HepG2 (cell line): ENCODE measurements around the gene CEP250. TPM values are rescaled to one million over a fixed set of nuclear protein-coding genes. Genes with fewer than 3 reads are reported as not detected.
A peak's percentile ranks its signal among the peaks of the same experiment; 100 is the strongest.

Experiments used
- ATAC-seq: fragments of 200-7000 bp; cut with Tn5 transposase; 3 replicates; pipeline ENCODE4 v1.9.1; 2020; ENCODE audit warnings: mild to moderate bottlenecking, moderate library complexity
- BruUV-seq: library from RNA; stranded (reverse); fragments of 400-500 nt; replicated peaks from 2 replicates; lab custom pipeline; 2021; lab: Mats Ljungman, UMichigan
- CTCF ChIA-PET: fragments of 300-600 bp; formaldehyde crosslinking; extraction: SDS; loops from one replicate; lab custom pipeline; 2021; ENCODE audit warnings: low total read pairs, inconsistent platforms, low intra/inter-chr PET ratio; lab: Yijun Ruan, JAX
- POLR2A ChIA-PET: fragments of 350-600 bp; sonication (Branson Sonifier 250); formaldehyde crosslinking; loops from one replicate; lab custom pipeline; 2020; ENCODE audit warnings: antibody characterized with exemption, inconsistent platforms; lab: Yijun Ruan, JAX
- DNase-seq: peaks from one replicate; pipeline ENCODE4 v3.0.0-alpha.2; 2015; ENCODE audit warnings: low spot score
- FAIRE-seq: peaks from 3 replicates; lab custom pipeline; 2011; peaks lifted over from hg19 to GRCh38; lab: Jason Lieb, UNC
- H2AFZ ChIP-seq: one replicate; pipeline ENCODE4 v1.6.1; 2011; ENCODE audit warnings: low read length, inconsistent platforms
- H3K27ac ChIP-seq: fragments of 300-600 bp; 3 replicates; pipeline ENCODE4 v1.8.0; 2011; ENCODE audit warnings: mixed run types, mild to moderate bottlenecking, mixed read lengths, low read length, inconsistent platforms; ENCODE audit not compliant: insufficient read depth; ENCODE audit errors: extremely low read length
- H3K27me3 ChIP-seq, 2 experiments: fragments of 200-600 bp in 1 of 2; 2 replicates in 1 of 2; 3 replicates in 1 of 2; pipeline versions ENCODE4 v1.6.0 to v1.8.0; 2011; ENCODE audit warnings: low read length in 2 of 2, mild to moderate bottlenecking in 2 of 2, moderate library complexity in 2 of 2, inconsistent platforms in 1 of 2; ENCODE audit not compliant: insufficient read depth in 2 of 2, control insufficient read depth in 1 of 2
- H3K36me3 ChIP-seq, 2 experiments: fragments of 200-600 bp in 1 of 2; replicated peaks in 1 of 2; 2 replicates in 1 of 2; 3 replicates in 1 of 2; pipeline versions ENCODE4 v1.5.1 to v1.8.0; 2011; ENCODE audit warnings: low read length in 2 of 2, inconsistent platforms in 1 of 2; ENCODE audit not compliant: insufficient read depth in 2 of 2, control insufficient read depth in 1 of 2
- H3K4me1 ChIP-seq: 2 replicates; pipeline ENCODE4 v1.5.1; 2012; ENCODE audit warnings: low read length, inconsistent platforms; ENCODE audit not compliant: insufficient read depth
- H3K4me2 ChIP-seq: 2 replicates; pipeline ENCODE4 v1.6.0; 2011; ENCODE audit warnings: low read depth, low read length, inconsistent platforms
- H3K4me3 ChIP-seq, 3 experiments: fragments of 200-600 bp in 1 of 3; sonication (generic), shearing (Covaris generic) in 1 of 3; replicated peaks in 1 of 3; 2 replicates each; pipeline ENCODE4 v1.5.1; 2011 to 2016; ENCODE audit warnings: low read length in 3 of 3, inconsistent platforms in 2 of 3, low read depth in 2 of 3, mild to moderate bottlenecking in 2 of 3, control low read depth in 1 of 3, mixed read lengths in 1 of 3; ENCODE audit not compliant: insufficient read depth in 1 of 3
- H3K79me2 ChIP-seq: one replicate; pipeline ENCODE4 v1.6.1; 2011; ENCODE audit warnings: low read length, inconsistent platforms; ENCODE audit not compliant: insufficient read depth
- H3K9ac ChIP-seq: 2 replicates; pipeline ENCODE4 v1.6.0; 2011; ENCODE audit warnings: mild to moderate bottlenecking, low read depth, low read length, inconsistent platforms; ENCODE audit not compliant: insufficient read depth
- H3K9me3 ChIP-seq: 2 replicates; pipeline ENCODE4 v1.5.1; 2012; ENCODE audit warnings: mild to moderate bottlenecking, low read length
- H4K20me1 ChIP-seq: 2 replicates; pipeline ENCODE4 v1.6.0; 2011; ENCODE audit warnings: inconsistent platforms, mild to moderate bottlenecking, low read length, moderate library complexity; ENCODE audit not compliant: insufficient read depth
- AGO2 ChIP-seq: fragments of 200-400 bp; formaldehyde crosslinking; optimal IDR thresholded peaks from 2 replicates; pipeline ENCODE3; 2017; ENCODE audit warnings: mild to moderate bottlenecking, low read depth, low read length, moderate library complexity
- ATF7 ChIP-seq, 2 experiments: fragments of 450-650 bp in 1 of 2; sonication (generic) in 1 of 2; formaldehyde crosslinking in 1 of 2; IDR thresholded peaks; 2 replicates each; pipeline versions ENCODE4 v1.4.0 to v1.6.1; 2016 to 2020; ENCODE audit warnings: antibody characterized with exemption in 1 of 2, mild to moderate bottlenecking in 1 of 2, missing genetic modification reagents in 1 of 2
- CHCHD3 ChIP-seq: sonication (generic); formaldehyde crosslinking; IDR thresholded peaks from 2 replicates; pipeline ENCODE4 v1.8.0; 2022; ENCODE audit warnings: mild to moderate bottlenecking, missing genetic modification reagents, moderate library complexity
- RAD21 ChIP-seq: fragments of 450-650 bp; formaldehyde crosslinking; IDR thresholded peaks from 2 replicates; pipeline ENCODE4 v1.5.0; 2020; ENCODE audit warnings: mild to moderate bottlenecking
- SALL1 ChIP-seq: sonication (generic); formaldehyde crosslinking; IDR thresholded peaks from 2 replicates; pipeline ENCODE4 v1.8.0; 2022; ENCODE audit warnings: mild to moderate bottlenecking, missing genetic modification reagents
- TBL1XR1 ChIP-seq: fragments of 150-350 bp; IDR thresholded peaks from 2 replicates; pipeline ENCODE4 v1.6.1; 2014; ENCODE audit warnings: borderline replicate concordance, low read length; ENCODE audit not compliant: partially characterized antibody
- ZNF501 ChIP-seq: sonication (generic); formaldehyde crosslinking; IDR thresholded peaks from 2 replicates; pipeline ENCODE4 v1.5.1; 2020; ENCODE audit warnings: mild to moderate bottlenecking, moderate library complexity, missing genetic modification reagents
- WGBS: methylation state at CpG from one replicate; pipeline ENCODE4 v1.1.6; 2017; ENCODE audit warnings: low lambda C conversion rate; 5-methylcytosine and 5-hydroxymethylcytosine counted together
- in situ Hi-C: cut with HindIII; loops from 2 replicates; pipeline ENCODE4 v1.10.0; 2017; ENCODE audit warnings: low pct_unique_long_range_greater_than_20kb; ENCODE audit not compliant: extremely low pct_ligation_motif_present
- intact Hi-C: fragments of 100-400 bp; cut with micrococcal nuclease; formaldehyde crosslinking; loops from one replicate; pipeline ENCODE4 v1.10.0; 2022; ENCODE audit not compliant: unreplicated experiment
- polyA plus RNA-seq, 8 experiments: library from polyadenylated mRNA; depleted of rRNA in 3 of 8; stranded (reverse) in 7 of 8; unstranded in 1 of 8; fragments of >200 nt; fragmentation: Illumina TruSeq in 4 of 8; extraction: Trizol in 4 of 8; gene quantifications; 2 replicates each; pipeline versions ENCODE4 v1.2.1 to v1.2.3, GENCODE V29; 2011 to 2016; ENCODE audit warnings: low read depth in 4 of 8, missing spikeins in 1 of 8, mixed read lengths in 1 of 8; ENCODE audit not compliant: insufficient read depth in 1 of 8
- total RNA-seq, 5 experiments: library from RNA; depleted of rRNA; stranded (reverse); fragments of >200 nt; fragmentation: Illumina TruSeq; extraction: Trizol; gene quantifications; 2 replicates each; pipeline ENCODE4 v1.2.3, GENCODE V29; 2016; ENCODE audit warnings: low read depth in 1 of 5
- TF ChIP-seq, protein P1 (sequence below): sonication (generic); formaldehyde crosslinking; IDR thresholded peaks from 2 replicates; pipeline ENCODE4 v1.4.0; 2020; ENCODE audit warnings: missing genetic modification reagents, borderline replicate concordance
- TF ChIP-seq, protein P2 (sequence below): sonication (generic); formaldehyde crosslinking; IDR thresholded peaks from 2 replicates; pipeline ENCODE4 v1.9.0; 2022; ENCODE audit warnings: missing genetic modification reagents, mild to moderate bottlenecking, borderline replicate concordance
- TF ChIP-seq, protein P3 (sequence below): sonication (generic); formaldehyde crosslinking; IDR thresholded peaks from 2 replicates; pipeline ENCODE4 v1.4.0; 2020; ENCODE audit warnings: missing genetic modification reagents
- TF ChIP-seq, protein P4 (sequence below): sonication (generic); formaldehyde crosslinking; IDR thresholded peaks from 2 replicates; pipeline ENCODE4 v1.8.0; 2023; ENCODE audit warnings: mild to moderate bottlenecking, missing genetic modification reagents

The CEP250 gene
- total and polyA plus RNA-seq, 2 of the 13 experiments (the other 11 are each of a cell fraction or from before 2014, with no cell fraction given): 28.8 to 55.3 TPM

DNA sequence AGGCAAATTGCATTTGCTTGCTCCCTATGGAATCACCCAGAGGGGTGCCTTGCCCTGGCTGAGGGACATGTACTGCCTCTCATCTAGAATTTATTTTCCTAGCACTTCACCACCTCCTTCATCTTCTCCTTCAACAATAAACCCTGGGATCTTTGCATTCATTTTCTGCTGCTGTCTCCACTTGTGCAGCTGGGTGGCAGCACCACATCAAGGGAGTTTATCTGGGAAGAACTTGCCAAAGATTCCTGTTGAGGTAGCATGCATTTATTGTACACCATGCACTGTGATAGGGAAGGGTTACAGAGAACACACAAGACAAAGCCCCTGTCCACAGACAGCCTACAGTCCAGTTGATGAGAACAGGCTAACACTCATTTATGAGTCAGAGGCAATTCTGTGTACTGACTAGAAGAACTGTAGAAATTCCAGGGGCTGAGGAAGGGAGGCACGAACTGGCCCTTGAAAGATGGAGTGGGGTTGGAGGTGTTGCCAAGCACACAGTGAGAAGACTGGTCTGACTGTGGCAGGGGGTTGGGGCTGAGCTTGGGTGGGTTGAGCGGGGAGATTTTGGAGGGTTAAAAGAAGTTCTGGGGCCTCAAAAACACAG lies 56.5 kb downstream of the CEP250 start (continued):
- TF ChIP-seq, protein P1, sequence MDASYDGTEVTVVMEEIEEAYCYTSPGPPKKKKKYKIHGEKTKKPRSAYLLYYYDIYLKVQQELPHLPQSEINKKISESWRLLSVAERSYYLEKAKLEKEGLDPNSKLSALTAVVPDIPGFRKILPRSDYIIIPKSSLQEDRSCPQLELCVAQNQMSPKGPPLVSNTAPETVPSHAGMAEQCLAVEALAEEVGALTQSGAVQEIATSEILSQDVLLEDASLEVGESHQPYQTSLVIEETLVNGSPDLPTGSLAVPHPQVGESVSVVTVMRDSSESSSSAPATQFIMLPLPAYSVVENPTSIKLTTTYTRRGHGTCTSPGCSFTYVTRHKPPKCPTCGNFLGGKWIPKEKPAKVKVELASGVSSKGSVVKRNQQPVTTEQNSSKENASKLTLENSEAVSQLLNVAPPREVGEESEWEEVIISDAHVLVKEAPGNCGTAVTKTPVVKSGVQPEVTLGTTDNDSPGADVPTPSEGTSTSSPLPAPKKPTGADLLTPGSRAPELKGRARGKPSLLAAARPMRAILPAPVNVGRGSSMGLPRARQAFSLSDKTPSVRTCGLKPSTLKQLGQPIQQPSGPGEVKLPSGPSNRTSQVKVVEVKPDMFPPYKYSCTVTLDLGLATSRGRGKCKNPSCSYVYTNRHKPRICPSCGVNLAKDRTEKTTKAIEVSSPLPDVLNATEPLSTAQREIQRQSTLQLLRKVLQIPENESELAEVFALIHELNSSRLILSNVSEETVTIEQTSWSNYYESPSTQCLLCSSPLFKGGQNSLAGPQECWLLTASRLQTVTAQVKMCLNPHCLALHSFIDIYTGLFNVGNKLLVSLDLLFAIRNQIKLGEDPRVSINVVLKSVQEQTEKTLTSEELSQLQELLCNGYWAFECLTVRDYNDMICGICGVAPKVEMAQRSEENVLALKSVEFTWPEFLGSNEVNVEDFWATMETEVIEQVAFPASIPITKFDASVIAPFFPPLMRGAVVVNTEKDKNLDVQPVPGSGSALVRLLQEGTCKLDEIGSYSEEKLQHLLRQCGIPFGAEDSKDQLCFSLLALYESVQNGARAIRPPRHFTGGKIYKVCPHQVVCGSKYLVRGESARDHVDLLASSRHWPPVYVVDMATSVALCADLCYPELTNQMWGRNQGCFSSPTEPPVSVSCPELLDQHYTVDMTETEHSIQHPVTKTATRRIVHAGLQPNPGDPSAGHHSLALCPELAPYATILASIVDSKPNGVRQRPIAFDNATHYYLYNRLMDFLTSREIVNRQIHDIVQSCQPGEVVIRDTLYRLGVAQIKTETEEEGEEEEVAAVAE (CRISPR knock-in tag): peak; percentile 32; the same call in 1 of the 2 replicates
- TF ChIP-seq RAD21 (CRISPR knock-in tag) (peak; percentile 49; the same call in 1 of the 2 replicates), TBL1XR1 (peak; percentile 21), ATF7 (IDR thresholded peaks at IDR 0.05) (no peak), ATF7 (CRISPR knock-in tag; IDR thresholded peaks at IDR 0.05) (no peak)

DNA sequence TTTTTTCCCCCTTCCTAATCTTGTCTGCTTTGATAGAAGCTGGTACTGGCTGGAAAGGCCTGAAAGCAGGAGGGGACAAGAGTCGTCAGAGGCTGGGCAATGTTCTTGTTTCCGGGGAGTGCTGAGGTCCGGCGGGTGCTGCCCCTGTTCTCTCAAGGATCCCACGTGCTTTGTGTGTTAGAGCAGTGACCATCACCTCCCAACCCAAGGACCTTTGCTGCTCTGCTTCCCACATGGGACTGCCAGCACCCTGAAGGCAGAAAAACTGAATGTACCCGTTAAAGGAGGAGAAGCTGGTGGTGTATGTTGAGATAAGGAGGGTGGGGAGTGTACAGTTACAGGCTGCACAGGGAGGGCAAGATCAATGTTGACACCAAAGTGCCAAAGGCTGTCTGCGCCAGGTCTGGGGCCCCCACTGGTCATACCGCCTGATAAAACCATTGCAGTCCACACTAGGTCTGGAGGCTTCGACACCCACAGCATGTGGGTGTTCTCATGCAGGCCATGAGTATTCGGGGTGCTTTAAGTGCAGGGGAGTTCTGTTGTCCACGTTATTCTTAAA lies 59.1 kb downstream of the CEP250 start:
- no TSS peak for BruUV-seq
- H3K9me3 ChIP-seq: no peaks in the 10 kb centered on the region
- no peak overlapping the region for H3K4me2 ChIP-seq
- H3K4me3 ChIP-seq: no peak overlapping the region
- ChIA-PET CTCF (no interaction called here), POLR2A (interaction anchor here (1.8 kb wide), 1 partner anchor 28 kb away, joined by 4 read pairs; the partner anchor contains the start of gene ERGIC3)
- no peak overlapping the region for H3K27ac ChIP-seq
- H4K20me1 ChIP-seq: no peaks in the 10 kb centered on the region
- in situ Hi-C loops (no loop called here), intact Hi-C loops (no loop called here)
- H3K27me3 ChIP-seq: no peaks in the 10 kb centered on the region
- DNase-seq (no peak), ATAC-seq (no peak; the same call in 2 of the 3 replicates), FAIRE-seq (no peak)
- H3K36me3 ChIP-seq: peaks cover 23 to 45% of the 10 kb centered on the region in 2 experiments
- no peak overlapping the region for H2AFZ ChIP-seq
- 94% methylated on average over 11 of the region's 11 CpGs for WGBS
- H3K9ac ChIP-seq: no peak overlapping the region
- H3K79me2 ChIP-seq: no peaks in the 10 kb centered on the region
- peaks cover 13% of the 10 kb centered on the region for H3K4me1 ChIP-seq
- TF ChIP-seq ZNF501 (CRISPR knock-in tag) (no peak), SALL1 (CRISPR knock-in tag) (0 out of 2 replicates have a peak, but pooled peaks have one; percentile 9), CHCHD3 (CRISPR knock-in tag) (no peak), AGO2 (peak; percentile 7)
- TF ChIP-seq, protein P2, sequence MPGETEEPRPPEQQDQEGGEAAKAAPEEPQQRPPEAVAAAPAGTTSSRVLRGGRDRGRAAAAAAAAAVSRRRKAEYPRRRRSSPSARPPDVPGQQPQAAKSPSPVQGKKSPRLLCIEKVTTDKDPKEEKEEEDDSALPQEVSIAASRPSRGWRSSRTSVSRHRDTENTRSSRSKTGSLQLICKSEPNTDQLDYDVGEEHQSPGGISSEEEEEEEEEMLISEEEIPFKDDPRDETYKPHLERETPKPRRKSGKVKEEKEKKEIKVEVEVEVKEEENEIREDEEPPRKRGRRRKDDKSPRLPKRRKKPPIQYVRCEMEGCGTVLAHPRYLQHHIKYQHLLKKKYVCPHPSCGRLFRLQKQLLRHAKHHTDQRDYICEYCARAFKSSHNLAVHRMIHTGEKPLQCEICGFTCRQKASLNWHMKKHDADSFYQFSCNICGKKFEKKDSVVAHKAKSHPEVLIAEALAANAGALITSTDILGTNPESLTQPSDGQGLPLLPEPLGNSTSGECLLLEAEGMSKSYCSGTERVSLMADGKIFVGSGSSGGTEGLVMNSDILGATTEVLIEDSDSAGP (CRISPR knock-in tag): 0 out of 2 replicates have a peak, but pooled peaks have one; percentile 15
- TF ChIP-seq, protein P3, sequence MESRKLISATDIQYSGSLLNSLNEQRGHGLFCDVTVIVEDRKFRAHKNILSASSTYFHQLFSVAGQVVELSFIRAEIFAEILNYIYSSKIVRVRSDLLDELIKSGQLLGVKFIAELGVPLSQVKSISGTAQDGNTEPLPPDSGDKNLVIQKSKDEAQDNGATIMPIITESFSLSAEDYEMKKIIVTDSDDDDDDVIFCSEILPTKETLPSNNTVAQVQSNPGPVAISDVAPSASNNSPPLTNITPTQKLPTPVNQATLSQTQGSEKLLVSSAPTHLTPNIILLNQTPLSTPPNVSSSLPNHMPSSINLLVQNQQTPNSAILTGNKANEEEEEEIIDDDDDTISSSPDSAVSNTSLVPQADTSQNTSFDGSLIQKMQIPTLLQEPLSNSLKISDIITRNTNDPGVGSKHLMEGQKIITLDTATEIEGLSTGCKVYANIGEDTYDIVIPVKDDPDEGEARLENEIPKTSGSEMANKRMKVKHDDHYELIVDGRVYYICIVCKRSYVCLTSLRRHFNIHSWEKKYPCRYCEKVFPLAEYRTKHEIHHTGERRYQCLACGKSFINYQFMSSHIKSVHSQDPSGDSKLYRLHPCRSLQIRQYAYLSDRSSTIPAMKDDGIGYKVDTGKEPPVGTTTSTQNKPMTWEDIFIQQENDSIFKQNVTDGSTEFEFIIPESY: 0 out of 2 replicates have a peak, but pooled peaks have one; percentile 60
- TF ChIP-seq, protein P4, sequence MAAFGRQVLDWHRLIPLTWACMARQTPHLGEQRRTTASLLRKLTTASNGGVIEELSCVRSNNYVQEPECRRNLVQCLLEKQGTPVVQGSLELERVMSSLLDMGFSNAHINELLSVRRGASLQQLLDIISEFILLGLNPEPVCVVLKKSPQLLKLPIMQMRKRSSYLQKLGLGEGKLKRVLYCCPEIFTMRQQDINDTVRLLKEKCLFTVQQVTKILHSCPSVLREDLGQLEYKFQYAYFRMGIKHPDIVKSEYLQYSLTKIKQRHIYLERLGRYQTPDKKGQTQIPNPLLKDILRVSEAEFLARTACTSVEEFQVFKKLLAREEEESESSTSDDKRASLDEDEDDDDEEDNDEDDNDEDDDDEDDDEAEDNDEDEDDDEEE (CRISPR knock-in tag): 0 out of 2 replicates have a peak, but pooled peaks have one; percentile 27
